ENCODE measurements around the gene VPS39.

- TF ChIP-seq CTCF (IDR thresholded peaks at IDR 0.05), result no peak
- no peak for TF ChIP-seq POLR2A (IDR thresholded peaks at IDR 0.05)
These were observed 78.7 kb downstream of the VPS39 start for GRCh38 chr15:42129364-42129763.
